H1 (cell line): ENCODE measurements around the gene ATPAF1. TPM values are rescaled to one million over a fixed set of nuclear protein-coding genes. Genes with fewer than 3 reads are reported as not detected.

Experiments used
- MAX ChIP-seq: IDR thresholded peaks from 2 replicates; pipeline ENCODE4 v1.6.1; 2012; ENCODE audit warnings: inconsistent platforms
- POLR2AphosphoS5 ChIP-seq: IDR thresholded peaks from 2 replicates; pipeline ENCODE4 v1.6.1; 2011; ENCODE audit warnings: low read depth, low read length
- RNF2 ChIP-seq: fragments of 200-900, 300-1000 bp; sonication (generic); IDR thresholded peaks from 2 replicates; pipeline ENCODE4 v1.7.1; 2016; ENCODE audit warnings: borderline replicate concordance, low read depth, mild to moderate bottlenecking, antibody characterized with exemption, low read length; ENCODE audit not compliant: poor library complexity, severe bottlenecking; ENCODE audit errors: missing control alignments
- SAP30 ChIP-seq: fragments of 300-600 bp; sonication (generic); IDR thresholded peaks from 2 replicates; pipeline ENCODE4 v1.7.1; 2012; ENCODE audit warnings: low read length, moderate library complexity, mild to moderate bottlenecking, inconsistent platforms; ENCODE audit not compliant: insufficient read depth, insufficient replicate concordance
- TEAD4 ChIP-seq: IDR thresholded peaks from 2 replicates; pipeline ENCODE4 v1.6.1; 2012; ENCODE audit warnings: low read depth, low read length, inconsistent platforms, mixed read lengths
- polyA plus RNA-seq, 7 experiments: library from polyadenylated mRNA; depleted of rRNA in 3 of 7; stranded (reverse) in 5 of 7; unstranded in 2 of 7; fragments of >200 nt in 5 of 7; fragments of 200-250 nt in 2 of 7; gene quantifications; 1 replicate in 5 of 7; 2 replicates in 1 of 7; 4 replicates in 1 of 7; pipeline versions ENCODE4 v1.2.1 to v1.2.3, GENCODE V29; 2011 to 2013; ENCODE audit warnings: missing spikeins in 2 of 7, mixed read lengths in 2 of 7
- total RNA-seq: library from RNA; stranded (reverse); fragmentation: NEBNext Ultra II Directional; extraction: Animal tissue kit (Norgen Biotek cat#: 25700); gene quantifications from 2 replicates; pipeline ENCODE4 v1.2.1, GENCODE V29; 2021

Gene ATPAF1
- total and polyA plus RNA-seq, 2 of the 8 experiments (the other 6 are each of a cell fraction or from before 2014, with no cell fraction given) = 46.7 to 55.9 TPM

- no peak for TF ChIP-seq SAP30
- no peak for TF ChIP-seq POLR2AphosphoS5
- TF ChIP-seq MAX = no peak
- TF ChIP-seq RNF2 = no peak
- TF ChIP-seq TEAD4 = no peak
Measured at GRCh38 chr1:46705408-46705807, 37.2 kb upstream of the ATPAF1 start (continued).
